Kidney epithelial cell (primary cell): ENCODE results near the gene TMEM108. TPM values are rescaled to one million over a fixed set of nuclear protein-coding genes. Genes with fewer than 3 reads are reported as not detected.

ENCODE experiments used
- DNase-seq: peaks from one replicate; pipeline ENCODE4 v3.0.0-alpha.2; 2010; ENCODE audit warnings: low read depth
- H3K27me3 ChIP-seq: 2 replicates; pipeline ENCODE4 v1.6.0; 2011; ENCODE audit warnings: low read length; ENCODE audit not compliant: control insufficient read depth, insufficient read depth
- H3K36me3 ChIP-seq: 2 replicates; pipeline ENCODE4 v1.5.1; 2011; ENCODE audit warnings: low read length; ENCODE audit not compliant: control insufficient read depth, insufficient read depth
- H3K4me3 ChIP-seq: 2 replicates; pipeline ENCODE4 v1.5.1; 2011; ENCODE audit warnings: low read depth, mild to moderate bottlenecking, control low read depth, low read length
- total RNA-seq: library from RNA; depleted of rRNA; stranded (reverse); fragments of >200 nt; gene quantifications from 2 replicates; pipeline ENCODE4 v1.2.3, GENCODE V29; 2015
- TF ChIP-seq, protein P1 (sequence below): IDR thresholded peaks from 2 replicates; pipeline ENCODE4 v1.5.1; 2011; ENCODE audit warnings: mild to moderate bottlenecking, moderate library complexity, low read length, control low read depth, inconsistent platforms; ENCODE audit not compliant: insufficient read depth, poor library complexity, severe bottlenecking

TMEM108 gene
- total RNA-seq, 1 donor from 2014 or later, result 4.4 TPM

- no peaks in the 10 kb centered on the region for H3K27me3 ChIP-seq
- H3K4me3 ChIP-seq, result no peak overlapping the region
- TF ChIP-seq, protein P1, sequence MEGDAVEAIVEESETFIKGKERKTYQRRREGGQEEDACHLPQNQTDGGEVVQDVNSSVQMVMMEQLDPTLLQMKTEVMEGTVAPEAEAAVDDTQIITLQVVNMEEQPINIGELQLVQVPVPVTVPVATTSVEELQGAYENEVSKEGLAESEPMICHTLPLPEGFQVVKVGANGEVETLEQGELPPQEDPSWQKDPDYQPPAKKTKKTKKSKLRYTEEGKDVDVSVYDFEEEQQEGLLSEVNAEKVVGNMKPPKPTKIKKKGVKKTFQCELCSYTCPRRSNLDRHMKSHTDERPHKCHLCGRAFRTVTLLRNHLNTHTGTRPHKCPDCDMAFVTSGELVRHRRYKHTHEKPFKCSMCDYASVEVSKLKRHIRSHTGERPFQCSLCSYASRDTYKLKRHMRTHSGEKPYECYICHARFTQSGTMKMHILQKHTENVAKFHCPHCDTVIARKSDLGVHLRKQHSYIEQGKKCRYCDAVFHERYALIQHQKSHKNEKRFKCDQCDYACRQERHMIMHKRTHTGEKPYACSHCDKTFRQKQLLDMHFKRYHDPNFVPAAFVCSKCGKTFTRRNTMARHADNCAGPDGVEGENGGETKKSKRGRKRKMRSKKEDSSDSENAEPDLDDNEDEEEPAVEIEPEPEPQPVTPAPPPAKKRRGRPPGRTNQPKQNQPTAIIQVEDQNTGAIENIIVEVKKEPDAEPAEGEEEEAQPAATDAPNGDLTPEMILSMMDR, result no peak
- H3K36me3 ChIP-seq, result no peaks in the 10 kb centered on the region
- DNase-seq, result no peak
Measured at GRCh38 chr3:133254716-133255115, 216.5 kb downstream of the TMEM108 start.

GRCh38 chr3:133256787-133257483 is 218.7 kb downstream of the TMEM108 start:
- Histone ChIP-seq H3K4me3 (no peak overlapping the region), H3K27me3 (no peaks in the 10 kb centered on the region), H3K36me3 (no peaks in the 10 kb centered on the region)
- TF ChIP-seq, protein P1, result no peak
- DNase-seq, result no peak

DNA sequence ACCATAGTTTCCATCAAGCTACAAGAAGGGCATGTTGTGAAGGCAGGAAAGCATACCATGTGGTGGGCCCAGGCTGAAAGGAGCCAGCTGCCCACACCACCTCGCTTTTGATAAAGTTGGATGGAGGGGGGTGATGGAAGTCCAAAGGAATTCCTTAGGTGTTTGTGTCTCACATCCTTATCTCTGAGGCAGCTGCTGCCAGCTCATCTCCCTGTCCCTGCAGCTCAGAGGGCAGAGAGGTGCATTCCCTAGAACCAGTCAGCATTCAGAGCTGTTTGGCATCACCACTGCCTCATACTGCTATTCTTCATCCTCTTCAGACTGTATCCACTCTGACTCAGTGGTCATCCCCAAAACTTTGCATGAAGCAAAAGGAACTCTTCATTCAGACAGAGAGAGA is 220.2 kb downstream of the TMEM108 start:
- Histone ChIP-seq H3K4me3 (no peak overlapping the region), H3K27me3 (no peaks in the 10 kb centered on the region), H3K36me3 (no peaks in the 10 kb centered on the region)
- no peak for DNase-seq
- TF ChIP-seq, protein P1, result no peak

GRCh38 chr3:133259767-133260166 is 221.6 kb downstream of the TMEM108 start:
- no peak for DNase-seq
- H3K36me3 ChIP-seq, result no peaks in the 10 kb centered on the region
- no peak overlapping the region for H3K4me3 ChIP-seq
- TF ChIP-seq, protein P1, result no peak
- H3K27me3 ChIP-seq, result no peaks in the 10 kb centered on the region

GRCh38 chr3:133262333-133262732 is 224.1 kb downstream of the TMEM108 start:
- Histone ChIP-seq H3K4me3 (no peak overlapping the region), H3K36me3 (no peaks in the 10 kb centered on the region), H3K27me3 (no peaks in the 10 kb centered on the region)
- TF ChIP-seq, protein P1, result no peak
- no peak for DNase-seq

GRCh38 chr3:133264920-133265319 is 226.7 kb downstream of the TMEM108 start:
- Histone ChIP-seq H3K4me3 (no peak overlapping the region), H3K36me3 (no peaks in the 10 kb centered on the region), H3K27me3 (no peaks in the 10 kb centered on the region)
- TF ChIP-seq, protein P1, result no peak
- DNase-seq, result no peak
